Kidney (tissue), 14 donors: ENCODE results near the gene KRTAP16-1. TPM values are rescaled to one million over a fixed set of nuclear protein-coding genes. Genes with fewer than 3 reads are reported as not detected.

Experiments used
- DNase-seq, 5 donors: peaks; one replicate each; pipeline ENCODE4 v3.0.0-alpha.2; 2013 to 2020
- FAIRE-seq: peaks from 2 replicates; lab custom pipeline; 2012; peaks lifted over from hg19 to GRCh38; lab: Jason Lieb, UNC
- H3K27ac ChIP-seq, 2 donors: one replicate each; pipeline ENCODE4 v1.7.0; 2013; ENCODE audit warnings: low read depth in 2 of 2, low read length in 2 of 2, inconsistent platforms in 1 of 2
- H3K27me3 ChIP-seq: one replicate; pipeline ENCODE4 v1.7.1; 2013; ENCODE audit warnings: low read length, inconsistent platforms; ENCODE audit not compliant: control insufficient read depth, insufficient read depth
- H3K36me3 ChIP-seq, 3 donors: one replicate each; pipeline versions ENCODE4 v1.7.0 to v1.7.1; 2013; ENCODE audit warnings: low read length in 3 of 3, control low read depth in 1 of 3, inconsistent platforms in 1 of 3; ENCODE audit not compliant: insufficient read depth in 3 of 3, control insufficient read depth in 2 of 3
- H3K4me1 ChIP-seq, 3 donors: one replicate each; pipeline versions ENCODE4 v1.7.0 to v1.7.1; 2013; ENCODE audit warnings: low read length in 3 of 3, inconsistent platforms in 1 of 3, low read depth in 1 of 3; ENCODE audit not compliant: control insufficient read depth in 2 of 3, insufficient read depth in 2 of 3
- H3K4me3 ChIP-seq, 3 donors: one replicate each; pipeline versions ENCODE4 v1.7.0 to v1.8.1; 2013; ENCODE audit warnings: low read length in 3 of 3, control low read depth in 1 of 3, inconsistent platforms in 1 of 3
- H3K9ac ChIP-seq, 3 donors: one replicate each; pipeline versions ENCODE4 v1.7.0 to v1.7.1; 2013; ENCODE audit warnings: low read length in 3 of 3, control low read depth in 1 of 3, inconsistent platforms in 1 of 3
- H3K9me3 ChIP-seq, 3 donors: one replicate each; pipeline versions ENCODE4 v1.7.0 to v1.7.1; 2013; ENCODE audit warnings: low read length in 3 of 3, control low read depth in 1 of 3, inconsistent platforms in 1 of 3; ENCODE audit not compliant: control insufficient read depth in 2 of 3, insufficient read depth in 1 of 3
- CTCF ChIP-seq: IDR thresholded peaks from 3 replicates; pipeline ENCODE4 v1.5.1; 2012; ENCODE audit warnings: mild to moderate bottlenecking, moderate library complexity, borderline replicate concordance; ENCODE audit not compliant: insufficient read depth; ENCODE audit errors: extremely low read depth
- intact Hi-C: fragments of 100-400 bp; cut with DNase I; formaldehyde crosslinking; loops from one replicate; pipeline ENCODE4 v1.11.1; 2022
- polyA plus RNA-seq: library from polyadenylated mRNA; stranded (reverse); fragments of 350-450 nt; fragmentation: Illumina TruSeq; extraction: RNeasy Lipid Tissue Mini Kit (QIAGEN cat#74804); gene quantifications from one replicate; pipeline ENCODE4 v1.2.3, GENCODE V29; 2014; ENCODE audit warnings: low read depth, low replicate concordance; ENCODE audit not compliant: insufficient read depth
- total RNA-seq: library from RNA; stranded (reverse); fragmentation: NEBNext Ultra II Directional; extraction: Animal tissue kit (Norgen Biotek cat#: 25700); gene quantifications from one replicate; pipeline ENCODE4 v1.2.1, GENCODE V29; 2021
- donor health status: control.
- donor health status: control.
- donor health status: control.
- donor health status: control.
- donor health status: control.
- donor health status: DM: yes; HTN: yes; CAD: no.
- donor health status: Normal renal cell carcinoma (clear cell type).

KRTAP16-1 gene
- total and polyA plus RNA-seq, 2 donors from 2014 or later, result not detected

GRCh38 chr17:41335747-41336146 lies 26.6 kb upstream of the KRTAP16-1 start:
- DNase-seq, result no peak
- Histone ChIP-seq H3K9me3 (no peaks in the 10 kb centered on the region), H3K27ac (no peak overlapping the region), H3K4me1 (peaks cover 0 to 2% (median 0%) of the 10 kb centered on the region in 3 donors), H3K36me3 (no peaks in the 10 kb centered on the region), H3K27me3 (no peaks in the 10 kb centered on the region), H3K9ac (no peak overlapping the region), H3K4me3 (no peak overlapping the region)
- TF ChIP-seq CTCF, result no peak
- FAIRE-seq, result no peak
- intact Hi-C loops, result no loop called here

GRCh38 chr17:41334385-41335305 lies 25.5 kb upstream of the KRTAP16-1 start:
- intact Hi-C loops, result no loop called here

GRCh38 chr17:41333836-41334235 lies 24.7 kb upstream of the KRTAP16-1 start:
- Histone ChIP-seq H3K27me3 (no peaks in the 10 kb centered on the region), H3K27ac (no peak overlapping the region), H3K9me3 (no peaks in the 10 kb centered on the region), H3K36me3 (no peaks in the 10 kb centered on the region), H3K4me1 (no peaks in the 10 kb centered on the region), H3K4me3 (no peak overlapping the region), H3K9ac (no peak overlapping the region)
- DNase-seq, result no peak
- no peak for FAIRE-seq
- intact Hi-C loops, result no loop called here
- no peak for TF ChIP-seq CTCF

More at GRCh38 chr17:41334385-41335305, 25.5 kb upstream of the KRTAP16-1 start:
- H3K4me1 ChIP-seq, result no peaks in the 10 kb centered on the region
- no peaks in the 10 kb centered on the region for H3K9me3 ChIP-seq
- H3K4me3 ChIP-seq, result no peak overlapping the region
- no peak for FAIRE-seq
- no peak overlapping the region for H3K9ac ChIP-seq
- H3K36me3 ChIP-seq, result no peaks in the 10 kb centered on the region
- no peak overlapping the region for H3K27ac ChIP-seq
- TF ChIP-seq CTCF, result no peak
- no peaks in the 10 kb centered on the region for H3K27me3 ChIP-seq
- no peak for DNase-seq
